Gastrocnemius medialis (tissue), 4 donors: ENCODE measurements around the gene NRCAM. TPM values are rescaled to one million over a fixed set of nuclear protein-coding genes. Genes with fewer than 3 reads are reported as not detected.

Experiments
- ATAC-seq, 2 donors: fragments of 150-250 bp; one replicate each; pipeline ENCODE4 v1.9.1; 2016
- DNase-seq, 2 donors: peaks; one replicate each; pipeline ENCODE4 v3.0.0-alpha.2; 2019
- H3K27ac ChIP-seq, 4 donors: fragments of 200-600 bp; sonication (generic); 1 replicate in 1 of 4; 2 replicates in 3 of 4; pipeline ENCODE4 v1.5.1; 2016 to 2018; ENCODE audit warnings: mild to moderate bottlenecking in 2 of 4, moderate library complexity in 1 of 4
- H3K27me3 ChIP-seq, 3 donors: fragments of 200-600 bp; sonication (generic) in 2 of 3; 1 replicate in 1 of 3; 2 replicates in 2 of 3; pipeline versions ENCODE4 v1.5.1 to v1.6.0; 2016 to 2019; ENCODE audit warnings: mild to moderate bottlenecking in 1 of 3, moderate library complexity in 1 of 3
- H3K36me3 ChIP-seq, 2 donors: fragments of 200-600 bp; sonication (generic) in 1 of 2; one replicate each; pipeline ENCODE4 v1.5.1; 2017 to 2018
- H3K4me1 ChIP-seq, 2 donors: fragments of 200-600 bp; sonication (generic) in 1 of 2; one replicate each; pipeline ENCODE4 v1.5.1; 2016 to 2017; ENCODE audit warnings: mild to moderate bottlenecking in 2 of 2
- H3K4me3 ChIP-seq, 4 donors: fragments of 200-600 bp; sonication (generic) in 3 of 4; 1 replicate in 1 of 4; 2 replicates in 3 of 4; pipeline ENCODE4 v1.5.1; 2016 to 2019; ENCODE audit warnings: mild to moderate bottlenecking in 2 of 4
- H3K9me3 ChIP-seq, 3 donors: fragments of 200-600 bp; sonication (generic) in 2 of 3; 1 replicate in 1 of 3; 2 replicates in 2 of 3; pipeline ENCODE4 v1.5.1; 2016 to 2019
- CTCF ChIP-seq, 5 experiments: fragments of 450-650 bp in 3 of 5; fragments of 200-600 bp in 2 of 5; sonication (generic) in 2 of 5; IDR thresholded peaks in 4 of 5; conservative IDR thresholded peaks in 1 of 5; 1 replicate in 4 of 5; 2 replicates in 1 of 5; pipeline ENCODE4 v1.5.1; 2016 to 2019; ENCODE audit warnings: antibody characterized with exemption in 5 of 5, mild to moderate bottlenecking in 3 of 5, moderate library complexity in 3 of 5
- POLR2A ChIP-seq, 2 donors: fragments of 450-650 bp; IDR thresholded peaks; one replicate each; pipeline ENCODE4 v1.6.1; 2017; ENCODE audit warnings: antibody characterized with exemption in 2 of 2, mild to moderate bottlenecking in 2 of 2, moderate library complexity in 2 of 2
- in situ Hi-C, 4 donors: fragments of 200-750 bp; cut with MboI; loops; one replicate each; pipeline versions ENCODE4 v1.15.0 to v1.8.0; 2017; ENCODE audit warnings: low sequenced_read_pairs in 4 of 4
- intact Hi-C: fragments of 100-400 bp; cut with DNase I; formaldehyde crosslinking; loops from one replicate; pipeline ENCODE4 v1.15.1; 2023; ENCODE audit warnings: low total_unique reads
- total RNA-seq, 4 donors: library from RNA; depleted of rRNA; stranded (reverse); fragments of >200 nt; gene quantifications; one replicate each; pipeline versions ENCODE4 v1.1.0 to v1.2.3, GENCODE V29; 2016

NRCAM gene
- total RNA-seq, 4 donors from 2014 or later, result 0.18 to 0.31 (median 0.23) TPM; not detected in 1

GRCh38 chr7:108204281-108204796 is 251.9 kb downstream of the NRCAM start:
- TF ChIP-seq POLR2A (IDR thresholded peaks at IDR 0.05), result no peak
- TF ChIP-seq CTCF (IDR thresholded peaks at IDR 0.05 in 4 of 5, conservative IDR thresholded peaks at IDR 0.05 in 1 of 5), result no peak
- no peaks in the 10 kb centered on the region for H3K9me3 ChIP-seq

GRCh38 chr7:108203537-108203936 is 252.7 kb downstream of the NRCAM start:
- no peak for ATAC-seq
- Histone ChIP-seq H3K4me3 (no peak overlapping the region), H3K36me3 (no peaks in the 10 kb centered on the region), H3K9me3 (no peaks in the 10 kb centered on the region), H3K27ac (no peak overlapping the region), H3K4me1 (no peaks in the 10 kb centered on the region), H3K27me3 (no peaks in the 10 kb centered on the region)
- no peak for DNase-seq
- in situ Hi-C loops, result no loop called here
- intact Hi-C loops, result no loop called here
- TF ChIP-seq CTCF (IDR thresholded peaks at IDR 0.05 in 4 of 5, conservative IDR thresholded peaks at IDR 0.05 in 1 of 5) (no peak), POLR2A (IDR thresholded peaks at IDR 0.05) (no peak)

More at GRCh38 chr7:108204281-108204796, 251.9 kb downstream of the NRCAM start:
- in situ Hi-C loops, result no loop called here
- no peaks in the 10 kb centered on the region for H3K36me3 ChIP-seq
- H3K4me3 ChIP-seq, result no peak overlapping the region
- H3K27me3 ChIP-seq, result no peaks in the 10 kb centered on the region
- intact Hi-C loops, result no loop called here
- H3K27ac ChIP-seq, result no peak overlapping the region
- DNase-seq (no peak), ATAC-seq (no peak)
- no peaks in the 10 kb centered on the region for H3K4me1 ChIP-seq

- intact Hi-C loops, result no loop called here
- Histone ChIP-seq H3K36me3 (no peaks in the 10 kb centered on the region), H3K27ac (no peak overlapping the region), H3K27me3 (no peaks in the 10 kb centered on the region), H3K4me1 (no peaks in the 10 kb centered on the region), H3K4me3 (no peak overlapping the region), H3K9me3 (no peaks in the 10 kb centered on the region)
- in situ Hi-C loops, result no loop called here
- TF ChIP-seq POLR2A (IDR thresholded peaks at IDR 0.05) (no peak), CTCF (IDR thresholded peaks at IDR 0.05 in 4 of 5, conservative IDR thresholded peaks at IDR 0.05 in 1 of 5) (no peak)
- no peak for DNase-seq
- ATAC-seq, result no peak
These were observed 253.5 kb downstream of the NRCAM start for GRCh38 chr7:108202743-108203142.

- intact Hi-C loops, result no loop called here
- DNase-seq (no peak), ATAC-seq (no peak)
- no peaks in the 10 kb centered on the region for H3K9me3 ChIP-seq
- H3K4me1 ChIP-seq, result no peaks in the 10 kb centered on the region
- no peak for TF ChIP-seq CTCF (IDR thresholded peaks at IDR 0.05 in 4 of 5, conservative IDR thresholded peaks at IDR 0.05 in 1 of 5)
- no peak for TF ChIP-seq POLR2A (IDR thresholded peaks at IDR 0.05)
- H3K27me3 ChIP-seq, result no peaks in the 10 kb centered on the region
- no peak overlapping the region for H3K27ac ChIP-seq
- in situ Hi-C loops, result no loop called here
- no peaks in the 10 kb centered on the region for H3K36me3 ChIP-seq
- H3K4me3 ChIP-seq, result no peak overlapping the region
These were observed 254.5 kb downstream of the NRCAM start for GRCh38 chr7:108201766-108202165.

- intact Hi-C loops, result no loop called here
- TF ChIP-seq POLR2A (IDR thresholded peaks at IDR 0.05) (no peak), CTCF (IDR thresholded peaks at IDR 0.05 in 4 of 5, conservative IDR thresholded peaks at IDR 0.05 in 1 of 5) (no peak)
- no peak overlapping the region for H3K27ac ChIP-seq
- H3K36me3 ChIP-seq, result no peaks in the 10 kb centered on the region
- ATAC-seq (no peak), DNase-seq (no peak)
- no peaks in the 10 kb centered on the region for H3K4me1 ChIP-seq
- no peaks in the 10 kb centered on the region for H3K27me3 ChIP-seq
- in situ Hi-C loops, result no loop called here
- no peaks in the 10 kb centered on the region for H3K9me3 ChIP-seq
- no peak overlapping the region for H3K4me3 ChIP-seq
These were observed 255.9 kb downstream of the NRCAM start for GRCh38 chr7:108200326-108200725.
